Muscle of leg (tissue), 11 donors: ENCODE measurements around the gene DUSP16. TPM values are rescaled to one million over a fixed set of nuclear protein-coding genes. Genes with fewer than 3 reads are reported as not detected.
"Not testable (repeated sequence)": the region's sequence is repeated elsewhere in the genome, so short reads cannot be mapped to it uniquely, and the experiment has no call there.

ENCODE experiments used
- DNase-seq: peaks from one replicate; pipeline ENCODE4 v3.0.0; 2013
- H3K27ac ChIP-seq: one replicate; pipeline ENCODE4 v1.5.1; 2013; ENCODE audit warnings: mild to moderate bottlenecking, low read length, control low read depth
- H3K27me3 ChIP-seq: one replicate; pipeline ENCODE4 v1.6.1; 2013; ENCODE audit warnings: low read length; ENCODE audit not compliant: control insufficient read depth, insufficient read depth
- H3K36me3 ChIP-seq: one replicate; pipeline ENCODE4 v1.6.1; 2013; ENCODE audit warnings: low read length; ENCODE audit not compliant: control insufficient read depth, insufficient read depth
- H3K4me1 ChIP-seq: one replicate; pipeline ENCODE4 v1.6.1; 2013; ENCODE audit warnings: low read length; ENCODE audit not compliant: control insufficient read depth, insufficient read depth
- H3K4me3 ChIP-seq: one replicate; pipeline ENCODE4 v1.5.1; 2013; ENCODE audit warnings: low read length, control low read depth
- H3K9me3 ChIP-seq: replicated peaks from 2 replicates; pipeline ENCODE4 v1.6.1; 2013; ENCODE audit warnings: low read depth, low read length; ENCODE audit not compliant: control insufficient read depth
- WGBS: methylation state at CpG from one replicate; pipeline ENCODE4 v1.1.5; 2013; ENCODE audit warnings: missing lambda C conversion rate; ENCODE audit not compliant: insufficient coverage; 5-methylcytosine and 5-hydroxymethylcytosine counted together
- polyA plus RNA-seq, 8 donors: library from polyadenylated mRNA; unstranded; fragments of 120-200 nt; gene quantifications; one replicate each; pipeline versions ENCODE4 v1.2.1 to v1.2.3, GENCODE V29; 2013; ENCODE audit warnings: inconsistent platforms in 1 of 8, low replicate concordance in 1 of 8; ENCODE audit not compliant: insufficient read length in 8 of 8, insufficient read depth in 1 of 8
- total RNA-seq: library from RNA; stranded (reverse); fragments of 120-200 nt; gene quantifications from one replicate; pipeline ENCODE4 v1.2.4, GENCODE V29; 2013

Gene DUSP16
- total and polyA plus RNA-seq, 9 donors: 18.2 to 34.1 (median 25.9) TPM

DNA sequence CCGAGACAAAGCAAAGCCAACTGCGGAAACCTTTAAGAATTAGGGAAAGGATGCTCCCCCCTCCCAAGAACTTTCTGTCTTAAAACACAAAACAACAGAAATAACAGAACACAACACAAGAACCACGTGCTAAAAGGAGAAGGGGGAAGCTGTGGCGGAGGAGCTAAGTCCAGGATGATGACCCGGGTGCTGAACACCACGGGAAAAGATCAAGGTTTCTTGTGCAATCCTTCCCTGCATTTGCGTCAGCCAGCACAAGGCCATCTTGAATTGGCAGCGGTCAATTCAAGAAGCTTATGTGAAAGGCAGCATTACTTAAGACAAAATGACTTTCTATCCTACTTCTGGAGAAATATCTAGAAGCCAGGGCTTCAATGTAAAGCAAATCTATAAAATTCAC is 38.0 kb upstream of the DUSP16 start:
- DNase-seq: peak; percentile 71

DNA sequence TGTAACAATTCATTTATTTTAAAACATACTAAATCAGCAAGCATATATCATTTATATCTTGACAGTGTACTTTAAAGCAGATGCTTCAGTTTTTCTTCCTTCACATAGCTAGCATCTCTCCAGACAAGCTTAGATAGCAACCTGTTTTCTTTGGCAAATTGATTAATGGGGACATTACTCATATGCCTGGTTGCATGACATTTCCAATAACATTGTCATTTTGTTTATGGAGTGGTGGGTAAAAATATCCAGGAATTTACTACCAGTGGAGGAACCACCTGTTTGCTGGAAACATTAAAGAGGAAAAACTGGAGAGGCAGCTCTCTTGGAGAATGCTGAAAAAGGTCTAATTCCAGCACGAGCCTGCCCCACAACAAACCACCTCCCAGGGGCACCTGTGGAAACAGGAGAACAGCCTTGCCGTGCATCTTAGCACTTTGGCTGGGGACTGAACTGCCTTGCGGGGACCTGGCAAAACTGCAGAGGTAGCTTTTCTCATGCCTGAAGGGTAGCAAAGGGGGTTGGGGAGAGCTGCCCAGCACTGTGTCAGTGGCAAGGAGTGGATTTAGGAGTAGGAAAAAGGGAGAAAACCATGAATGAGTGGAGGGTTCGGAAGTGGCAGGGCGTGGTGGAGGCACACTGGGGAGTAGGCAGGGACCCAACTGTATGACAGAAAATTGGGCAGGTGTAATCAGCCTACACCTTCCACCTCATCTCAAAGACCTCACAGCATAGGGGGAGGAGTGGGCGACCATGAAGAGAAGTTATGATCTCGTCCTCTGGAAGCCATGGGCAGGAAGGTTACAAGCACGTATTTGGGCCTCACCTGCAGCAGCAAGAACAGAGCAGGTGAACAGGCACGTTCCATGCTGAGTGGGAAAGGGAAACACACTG is 37.3 kb upstream of the DUSP16 start:
- DNase-seq: no peak
- WGBS: 68% methylated on average over 7 of the region's 9 CpGs
- H3K4me1 ChIP-seq: no peaks in the 10 kb centered on the region

More for the DNA sequence above, 38.0 kb upstream of the DUSP16 start:
- Histone ChIP-seq H3K9me3 (no peaks in the 10 kb centered on the region), H3K36me3 (no peaks in the 10 kb centered on the region), H3K27me3 (peaks cover 2% of the 10 kb centered on the region), H3K4me3 (no peak overlapping the region), H3K27ac (no peak overlapping the region), H3K4me1 (no peaks in the 10 kb centered on the region)
- 80% methylated on average over 1 of the region's 8 CpGs for WGBS

DNA sequence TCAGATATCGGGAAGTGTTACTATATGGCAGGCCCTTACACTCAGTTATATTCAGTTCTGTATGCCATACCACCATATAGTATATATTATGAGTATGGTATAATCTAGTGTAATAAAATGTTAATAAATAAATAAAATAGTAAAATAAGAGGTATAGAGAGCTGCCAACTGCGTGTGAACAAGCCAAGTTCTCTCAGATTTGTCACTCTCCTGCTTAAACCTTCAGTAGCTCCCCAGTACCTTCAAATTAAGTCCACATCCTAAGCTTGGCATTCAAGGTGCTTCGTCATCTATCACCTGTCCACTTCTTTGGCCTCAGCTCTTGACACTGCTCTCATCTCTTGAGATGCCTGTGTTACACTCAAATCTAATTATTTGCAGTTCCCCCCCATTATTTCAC is 36.2 kb upstream of the DUSP16 start:
- WGBS: 68% methylated on average over 2 of the region's 3 CpGs
- Histone ChIP-seq H3K9me3 (no peaks in the 10 kb centered on the region), H3K27ac (no peak overlapping the region), H3K27me3 (peaks cover 2% of the 10 kb centered on the region), H3K4me3 (no peak overlapping the region), H3K4me1 (no peaks in the 10 kb centered on the region), H3K36me3 (no peaks in the 10 kb centered on the region)
- no peak for DNase-seq

More for the DNA sequence above, 37.3 kb upstream of the DUSP16 start:
- Histone ChIP-seq H3K36me3 (no peaks in the 10 kb centered on the region), H3K4me3 (no peak overlapping the region), H3K27me3 (peaks cover 2% of the 10 kb centered on the region), H3K27ac (no peak overlapping the region), H3K9me3 (no peaks in the 10 kb centered on the region)

DNA sequence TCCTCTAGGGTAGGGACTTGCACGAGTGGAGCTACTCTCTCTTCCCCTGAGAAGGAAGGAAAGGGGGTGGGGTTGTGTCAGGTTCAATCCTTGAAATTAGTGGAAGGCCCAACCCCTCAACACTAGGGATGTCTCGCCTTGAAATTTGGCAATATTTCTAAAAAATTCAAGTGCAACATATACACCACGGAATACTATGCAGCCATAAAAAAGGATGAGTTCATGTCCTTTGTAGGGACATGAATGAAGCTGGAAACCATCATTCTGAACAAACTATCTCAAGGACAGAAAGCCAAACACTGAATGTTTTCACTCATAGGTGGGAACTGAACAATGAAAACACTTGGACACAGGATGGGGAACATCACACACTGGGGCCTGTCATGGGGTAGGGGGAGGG is 33.9 kb upstream of the DUSP16 start:
- not testable (repeated sequence) for H3K4me1 ChIP-seq, H3K27me3 ChIP-seq, DNase-seq, H3K9me3 ChIP-seq, H3K27ac ChIP-seq, H3K4me3 ChIP-seq, H3K36me3 ChIP-seq
- no CpG with 5 or more reads among the region's 3 CpGs for WGBS

DNA sequence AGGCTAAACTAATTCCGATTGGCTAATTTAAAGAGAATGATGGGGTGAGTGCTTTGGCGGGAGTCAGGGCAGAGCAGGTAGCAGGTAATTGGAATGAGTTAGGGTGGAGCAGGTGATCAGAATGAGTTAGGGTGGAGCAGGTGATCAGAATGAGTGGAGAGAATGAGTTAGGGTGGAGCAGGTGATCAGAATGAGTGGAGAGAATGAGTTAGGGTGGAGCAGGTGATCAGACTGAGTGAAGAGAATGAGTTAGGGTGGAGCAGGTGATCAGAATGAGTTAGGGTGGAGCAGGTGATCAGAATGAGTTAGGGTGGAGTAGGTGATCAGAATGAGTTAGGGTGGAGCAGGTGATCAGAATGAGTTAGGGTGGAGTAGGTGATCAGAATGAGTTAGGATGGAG is 33.3 kb upstream of the DUSP16 start:
- not testable (repeated sequence) for H3K9me3 ChIP-seq, H3K27ac ChIP-seq, H3K36me3 ChIP-seq, H3K4me3 ChIP-seq, H3K4me1 ChIP-seq, H3K27me3 ChIP-seq, DNase-seq
- no CpG with 5 or more reads among the region's 2 CpGs for WGBS

DNA sequence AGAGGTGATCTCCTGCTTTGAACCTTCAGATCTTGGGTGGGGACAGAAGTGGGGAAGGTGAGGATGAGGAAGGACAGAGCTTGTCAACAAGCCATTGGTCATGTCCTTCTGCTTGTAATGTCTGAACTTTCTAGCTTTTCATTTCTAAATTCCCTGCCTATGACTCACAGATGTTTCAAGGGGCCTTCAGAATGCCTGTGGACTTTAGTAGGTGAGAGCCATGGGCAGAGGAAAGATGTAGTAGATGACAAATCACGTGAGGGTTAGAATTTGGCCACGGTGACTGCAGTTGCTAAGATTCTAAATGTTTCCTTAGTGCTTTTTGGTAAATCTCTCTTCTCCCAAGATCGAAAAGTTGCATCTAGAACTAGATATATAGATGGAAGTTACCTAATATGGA is 30.3 kb upstream of the DUSP16 start:
- H3K27me3 ChIP-seq: peaks cover 2% of the 10 kb centered on the region
- no peak overlapping the region for H3K27ac ChIP-seq
- H3K9me3 ChIP-seq: no peaks in the 10 kb centered on the region
- no peaks in the 10 kb centered on the region for H3K4me1 ChIP-seq
- no peak overlapping the region for H3K4me3 ChIP-seq
- no peaks in the 10 kb centered on the region for H3K36me3 ChIP-seq
- DNase-seq: no peak
- WGBS: no CpG with 5 or more reads among the region's 3 CpGs

DNA sequence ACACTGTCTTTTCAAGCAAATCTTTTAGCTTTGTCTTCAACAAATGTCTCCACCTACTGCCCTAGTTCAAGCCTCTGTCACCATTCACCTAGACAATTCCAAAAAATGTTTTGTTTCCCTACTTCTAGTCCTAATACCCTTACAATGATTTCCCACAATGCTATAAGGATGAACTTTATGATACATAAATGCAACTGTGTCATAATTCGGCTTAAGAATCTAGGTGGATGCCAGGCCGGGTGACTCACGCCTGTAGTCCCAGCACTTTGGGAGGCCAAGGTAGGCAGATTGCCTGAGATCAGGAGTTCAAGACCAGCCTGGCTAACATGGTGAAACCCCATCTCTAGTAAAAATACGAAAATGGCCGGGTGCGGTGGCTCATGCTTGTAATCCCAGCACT is 28.3 kb upstream of the DUSP16 start:
- no peaks in the 10 kb centered on the region for H3K9me3 ChIP-seq
- no peak for DNase-seq
- H3K27ac ChIP-seq: no peak overlapping the region
- H3K4me1 ChIP-seq: no peaks in the 10 kb centered on the region
- no peak overlapping the region for H3K4me3 ChIP-seq
- H3K27me3 ChIP-seq: peaks cover 2% of the 10 kb centered on the region
- 92% methylated on average over 5 of the region's 6 CpGs for WGBS
- no peaks in the 10 kb centered on the region for H3K36me3 ChIP-seq

DNA sequence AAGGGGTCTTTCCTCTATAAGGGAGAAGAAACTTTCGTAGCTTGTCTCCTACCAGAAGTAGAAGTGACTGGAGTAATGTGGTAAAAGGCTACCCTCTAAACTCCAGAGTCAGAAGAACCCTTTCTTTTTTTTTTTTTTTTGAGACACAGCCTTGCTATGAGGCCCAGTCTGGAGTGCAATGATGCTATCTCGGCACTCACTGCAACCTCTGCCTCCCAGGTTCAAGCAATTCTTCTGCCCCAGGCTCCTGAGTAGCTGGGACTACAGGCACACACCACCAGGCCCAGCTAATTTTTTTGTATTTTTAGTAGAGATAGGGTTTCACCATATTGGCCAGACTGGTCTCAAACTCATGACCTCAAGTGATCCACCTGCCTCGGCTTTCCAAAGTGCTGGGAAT is 25.8 kb upstream of the DUSP16 start:
- not testable (repeated sequence) for H3K36me3 ChIP-seq, DNase-seq, H3K27me3 ChIP-seq, H3K4me1 ChIP-seq, H3K27ac ChIP-seq, H3K4me3 ChIP-seq, H3K9me3 ChIP-seq
- 100% methylated on average over 1 of the region's 3 CpGs for WGBS

DNA sequence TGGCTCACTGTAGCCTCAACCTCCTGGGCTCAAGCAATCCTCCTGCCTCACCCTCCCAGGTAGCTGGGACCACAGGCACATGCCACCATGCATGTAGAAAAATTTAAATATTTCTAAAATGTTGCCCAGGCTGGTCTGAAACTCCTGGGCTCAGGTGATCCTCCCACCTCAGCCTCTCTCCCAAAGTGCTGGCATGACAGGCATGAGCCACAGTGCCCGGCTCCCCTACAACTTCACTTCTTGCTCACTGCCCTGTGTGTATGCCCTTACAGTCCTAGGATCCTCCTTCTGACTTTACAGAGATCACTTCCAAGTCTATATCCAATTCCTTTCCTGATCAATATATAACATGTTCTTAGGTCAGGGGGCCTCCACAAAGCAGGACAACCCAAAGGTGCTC is 25.2 kb upstream of the DUSP16 start:
- H3K4me3 ChIP-seq: no peak overlapping the region
- no peaks in the 10 kb centered on the region for H3K9me3 ChIP-seq
- H3K4me1 ChIP-seq: no peaks in the 10 kb centered on the region
- peaks cover 2% of the 10 kb centered on the region for H3K27me3 ChIP-seq
- H3K36me3 ChIP-seq: no peaks in the 10 kb centered on the region
- H3K27ac ChIP-seq: no peak overlapping the region
- DNase-seq: no peak
- 83% methylated on average over 1 of the region's 1 CpG for WGBS

DNA sequence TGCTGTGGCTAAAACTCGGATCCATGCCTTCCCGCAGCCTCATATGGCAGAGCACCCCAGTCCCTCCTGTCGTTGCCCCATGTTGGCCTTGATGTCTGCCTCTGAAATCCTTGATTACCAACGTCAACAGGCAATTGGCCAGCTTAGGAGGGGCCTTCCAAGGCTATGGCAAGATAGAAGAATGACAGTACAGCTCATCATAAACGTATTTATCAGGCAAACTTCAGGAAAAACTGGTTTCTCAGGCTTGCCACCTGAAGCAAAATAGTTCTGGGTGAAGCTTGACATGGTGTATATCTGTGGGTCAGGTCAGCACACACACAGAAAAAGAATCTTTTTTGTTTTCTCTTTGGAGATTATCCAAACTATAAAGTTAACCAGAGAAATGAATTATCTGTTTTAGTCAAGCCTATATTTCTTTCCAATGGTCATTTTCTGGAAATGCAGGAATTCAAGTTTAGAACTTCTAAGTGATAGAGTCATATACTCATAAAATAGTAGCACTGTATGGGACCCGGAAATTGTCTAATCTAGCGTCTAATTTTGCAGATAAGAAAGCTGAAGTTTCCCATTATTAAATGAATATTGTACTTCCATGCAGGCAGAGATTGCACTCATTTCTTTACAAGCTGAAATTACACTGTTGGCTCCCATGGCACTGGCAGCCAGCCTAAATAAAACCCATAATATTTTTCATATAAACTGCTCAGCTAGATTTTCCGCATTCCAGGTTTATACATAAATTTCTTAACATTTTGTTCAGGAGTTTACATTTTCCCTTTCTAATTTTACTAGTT is 24.4 kb upstream of the DUSP16 start:
- Histone ChIP-seq H3K4me3 (no peak overlapping the region), H3K9me3 (no peaks in the 10 kb centered on the region), H3K4me1 (no peaks in the 10 kb centered on the region), H3K27ac (no peak overlapping the region), H3K36me3 (no peaks in the 10 kb centered on the region), H3K27me3 (peaks cover 2% of the 10 kb centered on the region)
- DNase-seq: no peak
- WGBS: 67% methylated on average over 3 of the region's 8 CpGs
